ENCODE results near the gene FREM2. TPM values are rescaled to one million over a fixed set of nuclear protein-coding genes. Genes with fewer than 3 reads are reported as not detected.

FREM2 gene
- total and polyA plus RNA-seq, 7 donors: 0.18 to 9.4 (median 2.2) TPM

GRCh38 chr13:38819053-38819452 lies 132.2 kb downstream of the FREM2 start:
- TF ChIP-seq, protein P1, sequence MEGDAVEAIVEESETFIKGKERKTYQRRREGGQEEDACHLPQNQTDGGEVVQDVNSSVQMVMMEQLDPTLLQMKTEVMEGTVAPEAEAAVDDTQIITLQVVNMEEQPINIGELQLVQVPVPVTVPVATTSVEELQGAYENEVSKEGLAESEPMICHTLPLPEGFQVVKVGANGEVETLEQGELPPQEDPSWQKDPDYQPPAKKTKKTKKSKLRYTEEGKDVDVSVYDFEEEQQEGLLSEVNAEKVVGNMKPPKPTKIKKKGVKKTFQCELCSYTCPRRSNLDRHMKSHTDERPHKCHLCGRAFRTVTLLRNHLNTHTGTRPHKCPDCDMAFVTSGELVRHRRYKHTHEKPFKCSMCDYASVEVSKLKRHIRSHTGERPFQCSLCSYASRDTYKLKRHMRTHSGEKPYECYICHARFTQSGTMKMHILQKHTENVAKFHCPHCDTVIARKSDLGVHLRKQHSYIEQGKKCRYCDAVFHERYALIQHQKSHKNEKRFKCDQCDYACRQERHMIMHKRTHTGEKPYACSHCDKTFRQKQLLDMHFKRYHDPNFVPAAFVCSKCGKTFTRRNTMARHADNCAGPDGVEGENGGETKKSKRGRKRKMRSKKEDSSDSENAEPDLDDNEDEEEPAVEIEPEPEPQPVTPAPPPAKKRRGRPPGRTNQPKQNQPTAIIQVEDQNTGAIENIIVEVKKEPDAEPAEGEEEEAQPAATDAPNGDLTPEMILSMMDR (IDR thresholded peaks at IDR 0.05): no peak
- H3K36me3 ChIP-seq (ENCODE audit: insufficient read depth in 1 of 2, low read depth in 1 of 2): no peaks in the 10 kb centered on the region
- WGBS, 3 donors: 50 to 57% (median 56%) methylated on average over 1 of the region's 1 CpG
- H3K4me1 ChIP-seq: no peaks in the 10 kb centered on the region
- DNase-seq (no peak), ATAC-seq (no peak)
- H3K27ac ChIP-seq: no peak overlapping the region
- H3K4me3 ChIP-seq: no peak overlapping the region
- intact Hi-C loops (cut with DNase I): no loop called here
- H3K9me3 ChIP-seq: no peaks in the 10 kb centered on the region
- H3K27me3 ChIP-seq (ENCODE audit: insufficient read depth in 3 of 3, low read length in 2 of 3): no peaks in the 10 kb centered on the region

DNA sequence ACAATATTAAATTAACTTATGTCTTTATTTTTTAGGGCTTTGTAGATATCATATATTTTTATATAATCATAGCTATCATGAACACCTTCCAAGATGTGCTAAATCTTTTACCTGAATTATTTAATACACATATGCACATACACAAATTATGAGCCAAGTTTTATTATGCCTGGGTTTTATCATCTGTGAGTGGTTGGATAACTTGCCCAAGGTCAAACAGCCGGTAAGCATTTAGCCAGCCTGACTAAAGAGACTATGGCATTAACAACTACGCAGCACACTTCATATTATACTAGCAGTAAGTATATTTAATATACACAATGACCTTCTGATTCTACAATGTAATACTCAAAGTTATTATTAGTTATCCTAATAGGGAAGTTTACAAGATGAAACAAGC lies 132.7 kb downstream of the FREM2 start:
- Histone ChIP-seq H3K4me1 (no peaks in the 10 kb centered on the region), H3K9me3 (no peaks in the 10 kb centered on the region), H3K27ac (no peak overlapping the region), H3K4me3 (no peak overlapping the region), H3K27me3 (ENCODE audit: insufficient read depth in 3 of 3, low read length in 2 of 3) (no peaks in the 10 kb centered on the region), H3K36me3 (ENCODE audit: insufficient read depth in 1 of 2, low read depth in 1 of 2) (no peaks in the 10 kb centered on the region)
- DNase-seq (no peak), ATAC-seq (no peak)
- intact Hi-C loops (cut with DNase I): no loop called here
- 81 to 88% (median 81%) methylated on average over 2 of the region's 2 CpGs for WGBS, 3 donors
- TF ChIP-seq, protein P1 (IDR thresholded peaks at IDR 0.05): no peak

DNA sequence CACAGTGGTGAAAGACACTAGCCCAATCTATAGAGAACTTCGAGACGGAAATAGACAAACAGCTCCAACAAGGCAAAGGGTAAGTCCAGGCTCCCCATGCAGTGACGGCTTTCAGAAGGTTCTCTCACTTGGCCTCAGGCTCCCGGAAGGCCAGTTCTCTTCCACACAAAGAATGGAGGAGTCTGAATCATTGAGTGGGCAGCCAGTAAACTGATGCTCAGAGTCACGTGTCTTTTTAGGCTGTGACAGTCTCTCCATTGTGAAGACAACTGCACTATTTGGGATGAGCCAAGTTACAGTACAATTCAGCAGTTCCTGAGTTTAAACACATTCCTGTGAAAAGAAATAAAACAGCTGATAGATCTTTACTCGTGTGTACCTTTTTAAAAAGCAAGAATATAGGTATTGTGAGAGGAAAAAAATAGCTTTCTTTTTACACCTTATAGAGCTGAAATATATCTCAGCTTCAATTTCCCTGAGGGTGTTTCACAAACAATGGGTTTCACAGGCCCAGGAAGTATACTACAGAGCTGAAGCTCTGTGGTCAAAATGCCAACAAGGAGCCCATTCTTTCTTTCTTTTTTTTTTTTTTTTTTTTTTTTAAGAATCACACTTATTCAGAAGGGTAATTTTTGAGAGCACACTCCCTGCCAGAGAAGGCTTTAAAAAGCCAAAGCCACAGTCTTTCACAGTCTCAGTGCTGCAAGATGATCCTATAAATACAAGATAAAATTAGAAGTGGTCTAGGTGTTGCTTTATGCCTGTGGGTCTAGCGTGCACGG lies 135.1 kb downstream of the FREM2 start:
- Histone ChIP-seq H3K4me1 (no peaks in the 10 kb centered on the region), H3K27ac (no peak overlapping the region), H3K4me3 (no peak overlapping the region), H3K9me3 (no peaks in the 10 kb centered on the region), H3K36me3 (ENCODE audit: insufficient read depth in 1 of 2, low read depth in 1 of 2) (no peaks in the 10 kb centered on the region), H3K27me3 (ENCODE audit: insufficient read depth in 3 of 3, low read length in 2 of 3) (no peaks in the 10 kb centered on the region)
- ATAC-seq (peak in 1 of 4 donors; percentile 42), DNase-seq (no peak)
- intact Hi-C loops (cut with DNase I): no loop called here
- 45 to 70% (median 53%) methylated on average over 8 of the region's 8 CpGs for WGBS, 3 donors
- TF ChIP-seq, protein P1 (IDR thresholded peaks at IDR 0.05): no peak

DNA sequence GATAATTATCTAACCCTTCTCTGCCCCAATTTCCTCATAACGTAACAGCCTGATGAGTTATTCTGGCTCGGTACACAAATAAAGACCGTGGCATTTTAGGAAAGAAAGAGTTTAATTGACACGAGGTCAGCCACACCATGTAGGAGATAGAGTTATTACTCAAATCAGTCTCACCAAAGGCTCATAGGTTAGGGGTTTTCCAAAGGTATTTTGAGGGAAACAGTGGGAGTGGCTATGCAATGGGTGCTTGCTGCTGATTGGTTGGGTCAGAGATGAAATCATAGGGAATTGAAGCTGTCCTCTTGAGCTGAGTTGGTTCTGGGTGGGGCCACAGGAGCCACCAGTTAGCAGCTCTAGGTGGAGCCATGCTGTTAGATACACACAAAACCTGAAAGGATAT lies 137.5 kb downstream of the FREM2 start:
- DNase-seq: no peak
- no peak for ATAC-seq
- H3K27ac ChIP-seq: no peak overlapping the region
- no peak overlapping the region for H3K4me3 ChIP-seq
- H3K9me3 ChIP-seq: no peaks in the 10 kb centered on the region
- H3K27me3 ChIP-seq (ENCODE audit: insufficient read depth in 3 of 3, low read length in 2 of 3): no peaks in the 10 kb centered on the region
- TF ChIP-seq, protein P1 (IDR thresholded peaks at IDR 0.05): no peak
- 90 to 94% (median 91%) methylated on average over 4 of the region's 4 CpGs for WGBS, 3 donors
- intact Hi-C loops (cut with DNase I): no loop called here
- no peaks in the 10 kb centered on the region for H3K36me3 ChIP-seq (ENCODE audit: insufficient read depth in 1 of 2, low read depth in 1 of 2)
- no peaks in the 10 kb centered on the region for H3K4me1 ChIP-seq
